Smooth muscle cell (in vitro differentiated cells): ENCODE data around the gene AGMO. TPM values are rescaled to one million over a fixed set of nuclear protein-coding genes. Genes with fewer than 3 reads are reported as not detected.

Experiments used
- DNase-seq: peaks from one replicate; lab custom pipeline; 2025; ENCODE audit not compliant: unreplicated experiment; lab: John Stamatoyannopoulos, UW
- H2AFZ ChIP-seq: fragments of 200-600 bp; sonication (generic); 2 replicates; pipeline ENCODE4 v1.6.0; 2016; ENCODE audit warnings: antibody characterized with exemption, low read depth, mild to moderate bottlenecking
- H3F3A ChIP-seq: fragments of 200-600 bp; sonication (generic); 2 replicates; pipeline ENCODE4 v1.6.0; 2017; ENCODE audit warnings: antibody characterized with exemption, low read depth
- H3K27ac ChIP-seq: fragments of 200-600 bp; sonication (generic); 2 replicates; pipeline ENCODE4 v1.5.1; 2016; ENCODE audit warnings: low read depth, mild to moderate bottlenecking
- H3K27me3 ChIP-seq: fragments of 200-600 bp; sonication (generic); 2 replicates; pipeline ENCODE4 v1.6.1; 2016; ENCODE audit warnings: low read depth, mild to moderate bottlenecking
- H3K36me3 ChIP-seq: fragments of 200-600 bp; sonication (generic); 2 replicates; pipeline ENCODE4 v1.5.1; 2016; ENCODE audit warnings: low read depth
- H3K4me1 ChIP-seq: fragments of 200-600 bp; sonication (generic); 2 replicates; pipeline ENCODE4 v1.5.1; 2016; ENCODE audit warnings: low read depth
- H3K4me2 ChIP-seq: fragments of 200-600 bp; sonication (generic); 2 replicates; pipeline ENCODE4 v1.6.0; 2016; ENCODE audit warnings: mild to moderate bottlenecking
- H3K4me3 ChIP-seq: fragments of 200-600 bp; sonication (generic); 2 replicates; pipeline ENCODE4 v1.5.1; 2016; ENCODE audit warnings: mild to moderate bottlenecking
- H3K79me2 ChIP-seq: fragments of 200-600 bp; sonication (generic); 2 replicates; pipeline ENCODE4 v1.6.0; 2016; ENCODE audit warnings: low read depth, mild to moderate bottlenecking
- H3K9ac ChIP-seq: fragments of 200-600 bp; sonication (generic); 2 replicates; pipeline ENCODE4 v1.6.0; 2016; ENCODE audit warnings: low read depth
- H3K9me3 ChIP-seq: fragments of 200-600 bp; sonication (generic); replicated peaks from 2 replicates; pipeline ENCODE4 v1.5.1; 2016; ENCODE audit warnings: low read depth
- H4K20me1 ChIP-seq: fragments of 200-600 bp; sonication (generic); 2 replicates; pipeline ENCODE4 v1.6.0; 2016; ENCODE audit warnings: low read depth
- CTCF ChIP-seq: fragments of 200-600 bp; sonication (generic); IDR thresholded peaks from 2 replicates; pipeline ENCODE4 v1.5.1; 2017; ENCODE audit warnings: borderline replicate concordance, mild to moderate bottlenecking, antibody characterized with exemption; ENCODE audit not compliant: insufficient read depth, poor library complexity, severe bottlenecking
- WGBS: methylation state at CpG from one replicate; pipeline ENCODE4 v1.1.7; 2016; ENCODE audit warnings: low lambda C conversion rate; 5-methylcytosine and 5-hydroxymethylcytosine counted together
- polyA plus RNA-seq: library from polyadenylated mRNA; unstranded; fragments of >200 nt; fragmentation: Nextera tagmentation; extraction: Ambion mirVana; gene quantifications from 2 replicates; pipeline ENCODE4 v1.2.1, GENCODE V29; 2016
- total RNA-seq: library from RNA; depleted of rRNA; stranded (reverse); fragments of >200 nt; gene quantifications from 2 replicates; pipeline ENCODE4 v1.2.3, GENCODE V29; 2014

AGMO gene
- total and polyA plus RNA-seq, 2 experiments from 2014 or later, result 0.27 to 0.50 TPM

GRCh38 chr7:15580604-15581351, 19.0 kb upstream of the AGMO start:
- 89% methylated on average over 3 of the region's 3 CpGs for WGBS
- Histone ChIP-seq H3K36me3 (no peaks in the 10 kb centered on the region), H3K4me3 (no peak overlapping the region), H3K9me3 (no peaks in the 10 kb centered on the region), H3K9ac (no peak overlapping the region), H3K79me2 (no peaks in the 10 kb centered on the region), H3K4me2 (no peak overlapping the region), H3K27ac (no peak overlapping the region), H3K27me3 (no peaks in the 10 kb centered on the region), H2AFZ (no peak overlapping the region), H3F3A (no peaks in the 10 kb centered on the region), H4K20me1 (no peaks in the 10 kb centered on the region), H3K4me1 (no peaks in the 10 kb centered on the region)
- TF ChIP-seq CTCF, result no peak
- DNase-seq, result no peak

GRCh38 chr7:15577600-15577999, 15.8 kb upstream of the AGMO start:
- H4K20me1 ChIP-seq, result no peaks in the 10 kb centered on the region
- no peaks in the 10 kb centered on the region for H3K36me3 ChIP-seq
- no peaks in the 10 kb centered on the region for H3K79me2 ChIP-seq
- 100% methylated on average over 2 of the region's 2 CpGs for WGBS
- no peak for DNase-seq
- H3K4me2 ChIP-seq, result no peak overlapping the region
- no peaks in the 10 kb centered on the region for H3F3A ChIP-seq
- H3K27ac ChIP-seq, result no peak overlapping the region
- no peaks in the 10 kb centered on the region for H3K9me3 ChIP-seq
- H3K27me3 ChIP-seq, result no peaks in the 10 kb centered on the region
- H3K4me3 ChIP-seq, result no peak overlapping the region
- TF ChIP-seq CTCF, result no peak
- H3K4me1 ChIP-seq, result no peaks in the 10 kb centered on the region
- no peak overlapping the region for H3K9ac ChIP-seq
- H2AFZ ChIP-seq, result no peak overlapping the region

- DNase-seq, result no peak
- no peaks in the 10 kb centered on the region for H3K36me3 ChIP-seq
- H3K79me2 ChIP-seq, result no peaks in the 10 kb centered on the region
- no peaks in the 10 kb centered on the region for H3K9me3 ChIP-seq
- no peak overlapping the region for H3K4me3 ChIP-seq
- no peak overlapping the region for H2AFZ ChIP-seq
- H3K27ac ChIP-seq, result no peak overlapping the region
- no peak overlapping the region for H3K9ac ChIP-seq
- no peaks in the 10 kb centered on the region for H3K4me1 ChIP-seq
- 78% methylated on average over 3 of the region's 3 CpGs for WGBS
- no peaks in the 10 kb centered on the region for H3K27me3 ChIP-seq
- no peak overlapping the region for H3K4me2 ChIP-seq
- H3F3A ChIP-seq, result no peaks in the 10 kb centered on the region
- H4K20me1 ChIP-seq, result no peaks in the 10 kb centered on the region
- TF ChIP-seq CTCF, result no peak
These were observed 9.6 kb upstream of the AGMO start for GRCh38 chr7:15571301-15571878.
